ENCODE measurements around the gene ZNF672.
A peak's percentile ranks its signal among the peaks of the same experiment; 100 is the strongest.
"Not testable (repeated sequence)": the region's sequence is repeated elsewhere in the genome, so short reads cannot be mapped to it uniquely, and the experiment has no call there.

ZNF672 gene

DNA sequence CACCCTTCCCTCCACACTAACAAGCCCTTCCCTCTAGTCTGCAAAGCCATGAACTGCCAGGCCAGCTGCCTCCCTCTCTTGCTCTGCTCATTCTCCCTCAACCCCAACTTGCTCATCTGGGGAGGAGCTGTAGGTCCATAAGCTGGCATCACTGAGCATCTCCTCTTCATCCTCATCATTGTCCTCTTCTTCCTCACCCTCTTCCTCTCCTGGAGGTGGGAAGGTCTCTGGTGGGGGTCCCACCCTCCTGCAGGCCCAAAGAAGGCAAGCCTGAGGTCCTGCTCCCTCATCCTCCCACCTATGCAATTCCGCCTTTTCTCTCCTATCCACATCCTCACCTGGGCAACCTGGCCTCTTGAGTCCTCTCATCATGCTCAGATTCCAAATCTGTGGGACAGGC, 18.2 kb downstream of the ZNF672 start:
- DNase-seq (ENCODE audit: low spot score): no peak

GRCh38 chr1:248857201-248857600, 19.2 kb downstream of the ZNF672 start:
- no peak for DNase-seq (ENCODE audit: low spot score)

- no peak for DNase-seq (ENCODE audit: low spot score)
Observed at GRCh38 chr1:248857749-248858095, 19.7 kb downstream of the ZNF672 start.

DNA sequence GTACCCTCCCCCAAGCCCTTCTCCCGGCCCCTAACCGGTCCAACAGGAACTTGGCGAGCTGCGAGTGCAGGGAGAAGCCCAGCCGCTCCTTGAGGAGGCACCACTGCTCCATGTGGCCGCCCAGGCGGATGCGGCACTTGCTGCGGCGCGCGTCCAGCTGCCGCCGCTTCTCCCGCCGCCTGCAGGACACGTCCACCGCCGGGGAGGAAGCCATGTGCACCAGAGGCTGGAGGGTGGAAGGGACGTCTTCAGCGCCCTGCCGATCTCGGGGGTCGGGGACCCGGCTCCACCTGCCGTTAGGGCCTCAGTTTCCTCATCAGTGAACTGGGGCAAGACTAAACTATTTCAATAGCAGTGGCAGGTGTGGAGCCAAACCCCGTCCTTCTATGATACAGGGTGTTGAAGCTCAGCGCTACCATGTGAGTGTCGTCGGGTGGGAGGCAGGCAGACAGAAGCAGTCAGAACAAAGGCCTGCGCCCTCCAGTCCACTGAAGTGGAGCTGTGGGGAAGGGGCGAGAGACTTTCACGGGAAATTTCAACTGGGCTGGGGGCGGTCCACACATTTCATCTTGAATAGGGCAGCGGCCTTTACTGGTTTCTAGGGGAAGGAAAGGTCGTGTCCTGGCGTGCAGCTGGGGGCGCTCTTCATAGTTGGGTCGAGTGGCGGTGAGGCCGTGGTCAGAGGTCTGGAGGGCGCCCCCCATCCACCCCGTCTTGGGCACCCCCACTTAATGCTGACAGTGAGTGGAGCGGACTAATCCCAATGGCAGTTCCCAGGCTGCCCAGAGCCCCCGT, 20.3 kb downstream of the ZNF672 start:
- no peak for DNase-seq (ENCODE audit: low spot score)

DNA sequence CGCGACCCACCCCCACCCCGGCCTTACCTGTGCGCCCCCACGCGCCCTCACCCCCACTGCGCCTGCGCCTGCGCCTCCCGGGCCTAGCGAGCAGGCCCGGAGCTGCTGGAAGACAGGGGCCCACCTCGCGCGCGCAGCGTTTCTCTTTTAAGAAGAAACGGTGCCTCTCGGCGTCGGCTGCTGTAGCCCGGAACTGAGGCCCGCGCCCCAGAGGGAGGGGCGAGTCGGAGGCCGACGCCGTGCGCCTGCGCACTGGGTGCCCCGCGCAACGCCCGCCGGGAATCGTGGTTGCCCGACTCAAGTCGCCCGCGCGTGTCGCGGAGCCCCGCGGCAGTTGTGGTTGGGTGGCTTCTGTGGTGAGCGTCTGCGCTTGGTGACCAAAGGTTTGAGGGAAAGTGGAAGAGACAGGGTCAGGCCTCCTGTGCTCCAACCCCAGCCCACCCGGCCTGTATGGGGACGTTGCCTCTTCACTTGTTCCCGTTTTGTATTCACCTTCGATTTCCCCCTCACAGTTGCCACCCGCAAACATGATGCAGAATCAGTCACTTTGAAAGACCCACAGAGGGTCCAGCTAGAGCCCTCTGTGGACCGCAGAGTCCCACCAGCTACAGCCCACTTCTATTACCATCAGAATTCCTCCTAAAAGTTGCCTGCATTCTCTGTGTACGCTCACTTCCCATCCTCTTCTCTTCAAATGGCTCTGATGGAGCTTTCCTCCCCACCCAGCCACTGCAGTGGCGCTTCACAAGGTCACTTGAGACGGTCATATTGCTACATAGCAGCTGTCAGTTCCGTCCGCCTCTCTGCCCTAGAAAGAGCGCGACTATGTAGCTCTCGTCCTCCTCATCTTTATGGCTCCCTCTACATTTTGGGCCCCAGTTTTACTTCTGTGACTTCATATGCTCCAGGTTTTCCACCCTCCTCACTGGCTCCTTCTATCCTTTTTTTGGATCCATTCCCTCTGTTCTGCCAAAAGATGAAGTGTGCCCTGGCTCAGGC, 21.2 kb downstream of the ZNF672 start, which contains the start of gene ZNF692:
Gene ZNF692 (minus strand): TSS at position 195 of the 999 bp plus-strand sequence. CDS start 776 bp downstream, outside the sequence.
- DNase-seq (ENCODE audit: low spot score): peak; percentile 97

DNA sequence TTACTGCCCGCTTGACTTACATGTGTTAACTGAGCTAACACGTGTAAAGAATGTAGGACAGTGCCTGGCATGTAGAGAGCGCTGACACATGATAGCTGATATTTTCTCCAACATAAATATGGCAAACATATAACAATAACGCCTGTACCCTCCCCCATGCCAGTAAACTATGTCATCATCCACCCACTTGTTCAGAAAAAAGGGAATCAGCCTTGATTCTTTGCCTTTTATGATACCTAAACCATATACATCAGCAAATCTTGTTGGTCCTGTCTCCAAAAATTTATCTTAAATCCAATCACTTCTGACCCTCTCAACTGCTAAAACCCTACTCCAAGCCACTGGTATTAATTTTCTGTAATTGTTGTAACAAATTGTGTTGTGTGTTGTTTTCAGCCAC, 22.0 kb downstream of the ZNF672 start:
- no peak for DNase-seq (ENCODE audit: low spot score)

DNA sequence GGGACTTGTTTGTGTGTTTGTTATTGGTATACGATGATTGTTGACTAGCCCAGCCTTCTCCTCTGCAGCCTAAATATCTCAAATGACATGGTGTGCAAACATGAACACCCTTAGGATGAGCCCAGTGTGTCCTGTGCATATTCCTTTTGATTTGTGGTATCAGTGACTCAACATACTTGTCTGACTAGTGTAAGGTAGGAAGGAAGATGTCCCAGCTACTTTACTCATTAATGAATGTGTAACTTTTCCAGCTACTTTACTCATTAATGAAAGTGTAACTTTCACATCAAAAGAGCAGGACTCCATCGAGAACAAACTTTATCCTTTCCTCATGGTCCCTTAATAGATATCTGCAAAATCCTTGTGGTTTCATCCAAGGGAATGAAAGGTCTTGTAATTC, 23.6 kb downstream of the ZNF672 start:
- DNase-seq (ENCODE audit: low spot score): no peak

GRCh38 chr1:248862695-248862997, 24.6 kb downstream of the ZNF672 start:
- no peak for DNase-seq (ENCODE audit: low spot score)

GRCh38 chr1:248862998-248863881, 25.2 kb downstream of the ZNF672 start:
- peak; percentile 77 for DNase-seq (ENCODE audit: low spot score)

DNA sequence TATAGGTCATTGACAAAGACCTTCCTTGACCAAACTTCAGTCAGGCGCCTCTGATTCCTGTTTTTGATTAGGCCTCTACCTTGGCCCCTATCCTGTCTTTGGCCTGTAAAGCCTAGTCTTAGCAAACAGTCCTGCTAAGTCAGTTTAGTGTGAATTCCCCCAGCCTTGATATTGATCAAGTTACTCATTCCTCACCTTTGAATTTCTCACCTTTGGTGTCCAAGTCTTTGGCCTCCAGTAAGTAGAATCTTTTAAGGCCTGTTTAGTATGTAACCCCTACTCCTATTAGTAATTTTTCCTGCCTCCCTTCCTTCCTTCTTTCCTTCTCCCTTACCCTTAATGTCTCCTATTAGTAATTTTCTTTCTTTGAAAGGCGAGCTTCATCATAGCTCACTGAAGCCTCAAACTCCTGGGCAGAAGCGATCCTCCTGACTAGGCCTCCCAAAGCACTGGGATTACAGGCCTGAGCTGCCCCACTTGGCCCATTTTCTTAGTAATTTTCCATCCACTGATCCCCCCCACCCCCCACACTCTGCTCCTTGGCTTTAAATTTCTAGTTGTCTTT, 33.9 kb downstream of the ZNF672 start:
- no peak for DNase-seq (ENCODE audit: low spot score)

DNA sequence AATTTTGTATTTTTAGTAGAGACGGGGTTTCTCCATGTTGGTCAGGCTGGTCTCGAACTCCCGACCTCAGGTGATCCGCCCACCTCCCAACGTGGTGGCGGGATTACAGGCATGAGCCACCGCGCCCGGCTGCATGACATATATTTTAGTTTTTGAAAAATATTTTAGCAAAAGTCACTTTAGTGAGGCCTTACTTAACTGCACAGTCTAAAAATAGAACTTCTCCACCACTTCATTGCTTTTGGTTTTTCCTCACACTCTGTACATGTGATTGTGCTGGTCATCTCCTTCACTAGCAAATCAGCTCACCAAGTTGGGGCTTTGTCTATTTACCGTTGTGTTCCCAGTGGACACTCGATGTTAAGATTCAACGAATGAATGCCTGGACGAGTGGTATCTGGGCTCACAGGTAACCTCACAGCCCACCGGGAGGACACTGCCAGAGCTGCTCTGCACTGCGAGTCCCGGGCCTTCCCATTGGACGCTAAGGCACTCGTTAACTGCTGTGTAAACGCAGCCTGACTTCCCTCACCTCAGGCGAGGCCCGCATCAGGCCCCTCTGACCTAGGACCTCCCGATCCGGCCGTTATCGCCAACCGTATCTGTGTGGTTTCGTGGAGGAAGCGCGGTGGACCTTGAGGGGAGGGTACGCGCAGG, 34.9 kb downstream of the ZNF672 start:
- DNase-seq (ENCODE audit: low spot score): peak; percentile 46

DNA sequence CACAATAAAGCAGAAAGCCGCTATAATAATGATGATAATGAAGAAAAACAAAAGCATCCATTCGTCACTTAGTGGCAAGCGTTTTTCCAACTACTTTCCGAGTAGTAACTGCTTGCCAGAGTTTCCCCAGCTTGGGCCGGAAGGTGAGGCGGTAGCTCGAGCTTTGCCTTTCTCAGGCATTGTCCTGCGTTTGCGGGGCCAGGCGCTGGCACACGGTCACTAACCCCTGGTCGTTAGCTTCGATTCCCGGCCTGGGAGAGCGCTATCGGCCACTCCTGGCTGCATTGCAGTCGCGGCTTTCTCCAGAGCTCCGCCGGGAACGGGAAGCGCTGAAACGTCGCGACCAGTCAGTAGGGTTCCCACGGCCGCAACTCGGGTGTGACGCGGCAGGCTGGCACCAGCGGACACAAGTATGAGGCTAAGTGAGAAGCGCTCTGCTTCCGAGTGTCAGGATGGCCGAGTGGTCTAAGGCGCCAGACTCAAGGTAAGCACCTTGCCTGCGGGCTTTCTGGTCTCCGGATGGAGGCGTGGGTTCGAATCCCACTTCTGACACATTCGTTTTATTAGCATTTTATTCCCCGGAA, 35.5 kb downstream of the ZNF672 start:
- peak; percentile 80 for DNase-seq (ENCODE audit: low spot score)

- DNase-seq (ENCODE audit: low spot score): peak; percentile 60
Observed at GRCh38 chr1:248873993-248874533, 36.0 kb downstream of the ZNF672 start.

DNA sequence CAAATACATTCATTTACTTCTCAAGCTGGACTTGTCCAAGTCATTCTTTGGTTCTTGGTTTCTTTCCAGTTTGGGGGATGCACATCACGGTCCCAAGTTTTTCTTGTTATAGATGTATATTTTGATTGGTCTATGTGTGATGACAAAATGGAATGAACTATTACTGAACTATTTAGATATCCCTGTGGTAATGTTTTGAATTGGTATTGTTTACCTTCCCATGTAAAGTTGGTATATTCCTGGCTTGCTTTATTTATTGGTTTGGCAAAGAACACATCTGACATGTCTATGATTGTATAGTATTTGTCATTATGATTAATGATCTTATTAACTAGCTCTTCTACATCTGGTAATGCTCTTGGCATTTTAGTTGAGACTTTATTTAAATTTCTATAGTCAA, 43.2 kb downstream of the ZNF672 start:
- DNase-seq (ENCODE audit: low spot score): no peak

DNA sequence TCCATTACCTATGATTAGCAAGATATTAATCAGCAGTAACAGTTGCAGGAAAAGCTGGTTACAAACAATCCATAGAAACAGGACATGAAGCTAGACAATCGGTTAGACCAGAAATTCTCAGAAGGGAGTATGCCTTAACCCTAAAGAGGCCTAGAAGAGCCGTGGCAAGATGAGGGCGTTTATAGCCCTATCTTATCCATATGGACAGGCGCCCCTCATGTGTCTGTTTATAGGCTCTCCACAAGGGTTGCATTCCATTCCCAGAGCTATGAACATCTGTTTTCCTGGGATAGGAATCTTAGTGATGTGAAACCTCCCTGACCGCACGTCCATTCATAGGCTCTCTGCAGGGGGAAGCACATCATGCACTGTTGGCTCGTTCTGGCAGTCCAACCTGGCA, 44.4 kb downstream of the ZNF672 start:
- DNase-seq (ENCODE audit: low spot score): not testable (repeated sequence)

DNA sequence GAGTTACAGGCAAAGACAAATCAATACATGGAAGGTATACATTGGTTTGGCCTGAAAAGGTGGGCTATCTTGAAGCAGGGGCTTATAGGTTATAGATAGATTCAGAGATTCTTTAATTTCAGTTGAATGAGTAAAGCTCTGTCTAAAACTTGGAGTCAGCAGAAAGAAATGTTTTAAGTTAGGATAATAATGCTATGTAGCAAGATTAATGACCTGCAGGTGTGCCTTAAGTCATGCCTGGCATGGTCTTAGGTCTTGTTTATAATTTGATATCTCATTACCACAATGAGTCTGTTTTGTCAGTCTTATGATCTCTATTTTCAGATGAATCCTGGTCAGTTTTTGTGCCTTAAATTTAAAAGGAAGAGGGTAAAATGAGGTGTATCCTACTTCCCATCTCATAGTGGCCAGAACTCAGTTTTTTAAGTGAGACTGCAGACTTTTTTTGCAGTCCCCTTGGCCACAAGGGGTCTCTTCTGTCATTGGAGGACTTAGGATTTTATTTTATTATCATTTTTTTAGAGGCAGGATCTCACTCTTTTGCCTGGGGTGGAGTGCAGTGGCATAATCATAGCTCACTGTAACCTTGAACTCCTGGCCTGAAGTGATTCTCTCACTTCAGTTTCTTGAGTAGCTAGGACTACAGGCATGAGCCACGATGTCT, 46.7 kb downstream of the ZNF672 start:
- peak; percentile 11 for DNase-seq (ENCODE audit: low spot score)

DNA sequence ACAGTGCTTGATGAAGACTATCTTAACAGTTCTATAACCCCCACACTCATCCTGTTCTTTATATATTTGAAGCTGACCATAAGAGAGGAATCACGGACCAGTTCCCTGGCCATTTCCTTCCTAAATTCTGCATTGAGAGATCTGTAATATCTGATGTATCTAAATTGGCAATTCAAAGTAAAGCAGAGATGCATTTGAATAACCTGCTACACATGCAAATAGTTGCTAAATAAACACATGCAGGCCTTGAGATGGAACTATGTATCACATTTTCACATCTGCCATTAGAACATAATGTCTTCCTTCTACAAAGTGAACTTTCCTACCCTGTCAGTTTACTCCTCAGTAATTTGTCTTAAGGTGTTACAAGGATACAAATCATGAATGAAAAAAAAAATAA, 47.6 kb downstream of the ZNF672 start:
- peak; percentile 61 for DNase-seq (ENCODE audit: low spot score)

GRCh38 chr1:248886237-248886895, 48.3 kb downstream of the ZNF672 start:
- no peak for DNase-seq (ENCODE audit: low spot score)

- not testable (repeated sequence) for DNase-seq (ENCODE audit: low spot score)
Observed at GRCh38 chr1:248889914-248890243, 51.9 kb downstream of the ZNF672 start.
